SU-DHL-6 (cell line): Measurements from ENCODE around the gene DOLK.
A peak's percentile ranks its signal among the peaks of the same experiment; 100 is the strongest.

Source experiments
- H2AFZ ChIP-seq: fragments of 200-600 bp; sonication (generic); 2 replicates; pipeline ENCODE4 v1.6.1; 2014; ENCODE audit warnings: low read depth, mild to moderate bottlenecking, moderate library complexity, mixed read lengths, antibody characterized with exemption, low read length; ENCODE audit not compliant: severe bottlenecking
- H3F3A ChIP-seq: fragments of 200-600 bp; shearing (Covaris generic); 2 replicates; pipeline ENCODE4 v1.6.0; 2016; ENCODE audit warnings: antibody characterized with exemption, mild to moderate bottlenecking; ENCODE audit not compliant: insufficient read depth
- H3K27ac ChIP-seq: fragments of 200-600 bp; sonication (generic); 2 replicates; pipeline ENCODE4 v1.5.1; 2016; ENCODE audit warnings: low read depth, mild to moderate bottlenecking, low read length, moderate library complexity, mixed read lengths
- H3K27me3 ChIP-seq: fragments of 200-600 bp; sonication (generic), shearing (Covaris generic); 2 replicates; pipeline ENCODE4 v1.6.0; 2014; ENCODE audit warnings: mild to moderate bottlenecking, low read length
- H3K36me3 ChIP-seq: fragments of 200-600 bp; sonication (generic); 2 replicates; pipeline ENCODE4 v1.6.1; 2014; ENCODE audit warnings: mild to moderate bottlenecking, low read length, mixed read lengths
- H3K4me2 ChIP-seq: fragments of 300-600, 200-600 bp; shearing (Covaris generic), sonication (generic); 2 replicates; pipeline ENCODE4 v1.6.0; 2014; ENCODE audit warnings: low read length, low read depth, mild to moderate bottlenecking; ENCODE audit not compliant: poor library complexity, severe bottlenecking
- H3K4me3 ChIP-seq: fragments of 200-600 bp; sonication (generic); 2 replicates; pipeline ENCODE4 v1.5.1; 2014; ENCODE audit warnings: antibody characterized with exemption, low read length, mild to moderate bottlenecking, mixed read lengths; ENCODE audit not compliant: insufficient read depth, poor library complexity, severe bottlenecking
- H3K79me2 ChIP-seq: fragments of 200-600 bp; sonication (generic); 2 replicates; pipeline ENCODE4 v1.6.1; 2014; ENCODE audit warnings: mild to moderate bottlenecking, low read length, moderate library complexity; ENCODE audit not compliant: insufficient read depth
- H3K9ac ChIP-seq: fragments of 200-600 bp; sonication (generic); 2 replicates; pipeline ENCODE4 v1.7.0; 2014; ENCODE audit warnings: mild to moderate bottlenecking, low read length
- H3K9me2 ChIP-seq: fragments of 200-600 bp; sonication (generic); replicated peaks from 2 replicates; pipeline ENCODE4 v1.6.1; 2014; ENCODE audit warnings: low read length; ENCODE audit not compliant: insufficient read depth
- H3K9me3 ChIP-seq: fragments of 200-600 bp; sonication (generic); 2 replicates; pipeline ENCODE4 v1.6.1; 2014; ENCODE audit warnings: low read length, mixed read lengths; ENCODE audit not compliant: insufficient read depth
- H4K20me1 ChIP-seq: fragments of 200-600 bp; sonication (generic); 2 replicates; pipeline ENCODE4 v1.6.1; 2014; ENCODE audit warnings: low read depth, mild to moderate bottlenecking, antibody characterized with exemption, low read length, moderate library complexity, mixed read lengths
- EZH2phosphoT487 ChIP-seq: fragments of 200-600 bp; sonication (generic), shearing (Covaris generic); conservative IDR thresholded peaks from 2 replicates; pipeline ENCODE4 v1.6.1; 2018; ENCODE audit warnings: mild to moderate bottlenecking, antibody characterized with exemption, low read length, moderate library complexity, mixed read lengths
- TF ChIP-seq, protein P1 (sequence below): fragments of 200-600 bp; sonication (generic); IDR thresholded peaks from one replicate; pipeline ENCODE4 v1.5.1; 2017; ENCODE audit warnings: antibody characterized with exemption, mild to moderate bottlenecking, low read length, moderate library complexity; ENCODE audit not compliant: insufficient read depth, poor library complexity, severe bottlenecking

The DOLK gene

DNA sequence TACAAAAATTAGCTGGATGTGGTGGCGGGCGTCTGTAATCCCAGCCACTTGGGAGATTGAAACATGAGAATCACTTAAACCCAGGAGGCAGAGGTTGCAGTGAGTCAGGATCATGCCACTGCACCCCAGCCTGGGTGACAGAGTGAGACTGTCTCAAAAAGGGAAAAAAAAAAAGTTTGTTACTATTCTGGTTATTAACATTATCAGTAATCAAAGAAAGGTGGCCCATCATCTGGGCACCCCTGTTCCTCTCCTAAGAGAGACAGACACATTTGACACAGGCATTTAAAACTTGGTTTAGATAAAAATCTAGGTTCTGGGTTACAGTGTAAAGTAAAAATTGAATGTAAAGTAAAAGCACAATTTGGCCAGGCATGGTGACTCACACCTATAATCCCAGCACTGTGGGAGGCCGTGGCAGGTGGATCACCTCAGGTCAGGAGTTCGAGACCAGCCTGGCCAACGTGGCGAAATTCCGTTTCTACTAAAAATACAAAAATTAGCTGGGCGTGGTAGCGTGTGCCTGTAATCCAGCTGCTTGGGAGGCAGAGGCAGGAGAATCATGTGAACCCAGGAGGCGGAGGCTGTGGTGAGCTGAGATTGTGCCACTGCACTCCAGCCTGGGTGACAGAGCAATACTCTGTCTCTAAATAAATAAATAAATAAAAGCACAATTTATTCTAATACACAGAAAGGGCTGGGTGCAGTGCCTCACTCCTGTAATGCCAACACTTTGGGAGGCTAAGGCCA is 43.4 kb downstream of the DOLK start:
- no peak for TF ChIP-seq EZH2phosphoT487
- TF ChIP-seq, protein P1, sequence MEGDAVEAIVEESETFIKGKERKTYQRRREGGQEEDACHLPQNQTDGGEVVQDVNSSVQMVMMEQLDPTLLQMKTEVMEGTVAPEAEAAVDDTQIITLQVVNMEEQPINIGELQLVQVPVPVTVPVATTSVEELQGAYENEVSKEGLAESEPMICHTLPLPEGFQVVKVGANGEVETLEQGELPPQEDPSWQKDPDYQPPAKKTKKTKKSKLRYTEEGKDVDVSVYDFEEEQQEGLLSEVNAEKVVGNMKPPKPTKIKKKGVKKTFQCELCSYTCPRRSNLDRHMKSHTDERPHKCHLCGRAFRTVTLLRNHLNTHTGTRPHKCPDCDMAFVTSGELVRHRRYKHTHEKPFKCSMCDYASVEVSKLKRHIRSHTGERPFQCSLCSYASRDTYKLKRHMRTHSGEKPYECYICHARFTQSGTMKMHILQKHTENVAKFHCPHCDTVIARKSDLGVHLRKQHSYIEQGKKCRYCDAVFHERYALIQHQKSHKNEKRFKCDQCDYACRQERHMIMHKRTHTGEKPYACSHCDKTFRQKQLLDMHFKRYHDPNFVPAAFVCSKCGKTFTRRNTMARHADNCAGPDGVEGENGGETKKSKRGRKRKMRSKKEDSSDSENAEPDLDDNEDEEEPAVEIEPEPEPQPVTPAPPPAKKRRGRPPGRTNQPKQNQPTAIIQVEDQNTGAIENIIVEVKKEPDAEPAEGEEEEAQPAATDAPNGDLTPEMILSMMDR: no peak
- Histone ChIP-seq H3K4me2 (no peak overlapping the region), H3K9ac (no peak overlapping the region), H2AFZ (no peak overlapping the region), H3K27ac (no peak overlapping the region), H4K20me1 (no peaks in the 10 kb centered on the region), H3K9me2 (no peaks in the 10 kb centered on the region), H3F3A (no peaks in the 10 kb centered on the region), H3K27me3 (no peaks in the 10 kb centered on the region), H3K9me3 (no peaks in the 10 kb centered on the region), H3K79me2 (peaks cover 13% of the 10 kb centered on the region; the same call in 1 of the 2 replicates), H3K36me3 (no peaks in the 10 kb centered on the region), H3K4me3 (no peak overlapping the region)

DNA sequence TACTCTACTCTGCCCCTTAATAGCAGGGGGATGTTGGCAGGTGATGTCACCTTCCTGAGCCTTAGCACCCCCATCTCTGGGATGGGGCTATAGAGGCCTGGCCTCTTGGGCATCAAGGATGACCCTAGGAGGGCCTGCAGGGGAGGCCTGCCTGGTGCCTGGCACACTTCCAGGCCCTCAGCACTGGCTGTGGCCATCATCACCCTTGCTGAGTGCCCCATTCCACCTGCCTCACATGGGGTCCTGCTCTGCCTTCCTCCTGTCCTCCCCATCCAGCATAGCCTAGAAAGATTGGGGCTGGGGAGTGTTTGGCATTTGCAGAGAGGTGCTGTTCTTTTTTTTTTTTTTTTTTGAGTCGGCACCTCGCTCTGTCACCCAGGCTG is 44.3 kb downstream of the DOLK start:
- TF ChIP-seq EZH2phosphoT487: no peak
- TF ChIP-seq, protein P1: no peak
- no peaks in the 10 kb centered on the region for H4K20me1 ChIP-seq
- no peaks in the 10 kb centered on the region for H3K36me3 ChIP-seq
- peak overlapping the region; percentile 76 for H3K27ac ChIP-seq
- no peak overlapping the region for H3K4me3 ChIP-seq
- no peaks in the 10 kb centered on the region for H3K9me2 ChIP-seq
- no peak overlapping the region for H3K4me2 ChIP-seq
- H2AFZ ChIP-seq: no peak overlapping the region
- peaks cover 13% of the 10 kb centered on the region; the same call in 1 of the 2 replicates for H3K79me2 ChIP-seq
- H3K27me3 ChIP-seq: no peaks in the 10 kb centered on the region
- H3K9me3 ChIP-seq: no peaks in the 10 kb centered on the region
- no peaks in the 10 kb centered on the region for H3F3A ChIP-seq
- H3K9ac ChIP-seq: peak overlapping the region; percentile 51

DNA sequence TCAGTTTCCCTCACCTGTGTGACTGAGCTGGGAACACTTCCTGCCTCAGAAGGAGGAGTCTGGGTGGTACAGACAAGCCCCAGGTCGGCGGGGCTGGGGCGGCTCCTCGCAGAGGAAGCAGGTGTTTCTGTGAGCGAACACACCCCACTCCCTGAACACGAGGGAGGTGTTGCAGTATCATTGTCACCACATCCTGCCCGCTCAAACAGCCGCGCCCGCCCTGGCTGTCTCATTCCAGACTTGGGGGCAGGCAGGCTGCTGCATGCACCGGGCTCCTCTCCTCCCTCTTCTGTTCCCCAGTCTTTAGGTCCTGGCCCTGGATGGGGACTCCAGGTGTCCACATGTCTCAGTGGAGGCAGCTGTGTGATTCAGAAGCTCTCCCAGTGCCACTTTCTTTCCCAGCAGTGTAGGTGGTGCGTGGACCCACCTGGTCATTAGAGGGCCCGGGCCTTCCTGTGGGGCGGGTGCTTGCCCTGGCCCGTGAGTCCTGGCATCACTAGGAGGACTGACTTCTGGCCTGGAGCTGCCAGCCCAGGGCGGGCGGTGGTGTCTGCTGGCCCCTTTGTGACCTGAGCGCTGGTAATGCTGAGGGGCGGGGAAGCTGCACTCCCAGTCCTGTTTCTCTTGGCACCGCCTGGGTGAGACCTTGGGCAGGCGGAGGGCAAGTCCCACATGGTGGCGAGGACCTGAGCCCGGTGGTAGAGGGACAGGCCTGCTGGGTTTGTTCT is 44.9 kb downstream of the DOLK start:
- Histone ChIP-seq H3K4me3 (no peak overlapping the region), H3K9me3 (no peaks in the 10 kb centered on the region), H3K27me3 (no peaks in the 10 kb centered on the region), H3K9me2 (no peaks in the 10 kb centered on the region), H3K27ac (peak overlapping the region; percentile 76), H3K79me2 (peaks cover 13% of the 10 kb centered on the region; the same call in 1 of the 2 replicates), H4K20me1 (no peaks in the 10 kb centered on the region), H3K36me3 (no peaks in the 10 kb centered on the region), H3K4me2 (peak overlapping the region; percentile 39), H3F3A (no peaks in the 10 kb centered on the region), H3K9ac (peak overlapping the region; percentile 51), H2AFZ (peak overlapping the region; percentile 32)
- no peak for TF ChIP-seq EZH2phosphoT487
- TF ChIP-seq, protein P1: no peak
